Measurements from ENCODE around the gene CASKIN1.
A peak's percentile ranks its signal among the peaks of the same experiment; 100 is the strongest.
"Not testable (repeated sequence)": the region's sequence is repeated elsewhere in the genome, so short reads cannot be mapped to it uniquely, and the experiment has no call there.

The CASKIN1 gene

DNA sequence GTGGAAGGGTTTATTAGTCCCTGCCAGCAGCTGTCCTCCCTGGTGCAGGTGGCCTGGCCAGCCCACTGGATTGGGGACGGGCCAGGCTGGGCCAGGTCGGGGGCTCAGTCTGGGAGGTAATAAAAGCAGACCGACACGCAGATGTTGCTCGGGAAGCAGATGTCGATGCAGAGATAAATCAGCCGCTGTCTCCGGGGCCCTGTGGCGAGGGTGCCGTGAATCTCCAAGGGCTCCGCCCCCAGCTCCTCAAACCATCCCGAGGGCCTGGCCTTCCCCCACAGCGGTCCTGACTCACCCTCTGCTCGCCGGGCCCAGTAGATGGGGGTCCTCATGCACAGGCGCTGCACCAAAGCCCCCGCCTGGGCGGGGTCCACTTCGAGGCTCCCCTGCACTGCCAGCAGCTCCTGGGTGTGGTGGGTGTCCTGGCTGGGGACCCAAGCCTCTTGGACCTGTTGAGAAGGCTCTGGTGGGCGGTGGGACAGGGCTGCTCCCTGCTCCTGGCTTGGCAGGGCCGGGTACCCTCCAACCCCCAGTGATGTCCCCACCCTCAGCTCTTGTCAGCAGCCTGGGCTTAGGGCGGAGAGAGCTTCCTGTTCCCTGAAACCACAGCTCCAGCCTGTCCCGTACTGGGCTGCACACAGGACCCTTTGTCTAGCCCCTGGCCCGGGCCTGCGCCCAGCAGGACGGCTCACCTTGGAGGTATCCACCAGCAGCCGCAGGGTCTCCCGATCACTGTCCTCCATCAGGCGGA is 13.0 kb upstream of the CASKIN1 start:
- no peak for DNase-seq

- DNase-seq, result no peak
Measured at GRCh38 chr16:2208772-2209171, 12.4 kb upstream of the CASKIN1 start.

GRCh38 chr16:2208308-2208707 is 11.9 kb upstream of the CASKIN1 start:
- DNase-seq, result no peak

GRCh38 chr16:2207872-2208271 is 11.5 kb upstream of the CASKIN1 start:
- DNase-seq, result no peak

DNA sequence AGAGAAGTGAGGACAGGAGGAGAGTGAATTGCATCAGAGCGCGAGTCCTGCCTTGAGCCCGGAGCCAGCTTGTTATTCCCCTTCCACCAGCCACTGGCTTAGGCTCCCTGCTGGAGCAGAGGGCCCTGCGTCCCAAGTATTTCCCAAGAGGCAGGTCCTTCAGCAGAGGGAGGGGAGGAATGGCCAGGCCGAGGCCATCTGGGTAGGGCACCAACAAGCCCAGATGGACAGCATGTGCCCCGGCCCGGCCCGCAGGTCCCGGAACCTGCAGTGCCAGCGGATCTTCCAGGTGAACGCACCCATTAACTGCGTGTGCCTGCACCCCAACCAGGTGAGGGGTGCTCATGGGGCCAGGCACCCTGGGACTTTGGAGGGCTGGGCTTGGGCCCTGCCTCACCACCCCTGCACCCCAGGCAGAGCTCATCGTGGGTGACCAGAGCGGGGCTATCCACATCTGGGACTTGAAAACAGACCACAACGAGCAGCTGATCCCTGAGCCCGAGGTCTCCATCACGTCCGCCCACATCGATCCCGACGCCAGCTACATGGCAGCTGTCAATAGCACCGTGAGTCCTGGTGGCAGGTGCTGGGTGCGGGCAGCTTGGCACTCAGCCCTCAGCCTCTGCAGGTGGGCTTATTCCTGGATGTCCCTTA is 10.5 kb upstream of the CASKIN1 start:
- no peak for DNase-seq

DNA sequence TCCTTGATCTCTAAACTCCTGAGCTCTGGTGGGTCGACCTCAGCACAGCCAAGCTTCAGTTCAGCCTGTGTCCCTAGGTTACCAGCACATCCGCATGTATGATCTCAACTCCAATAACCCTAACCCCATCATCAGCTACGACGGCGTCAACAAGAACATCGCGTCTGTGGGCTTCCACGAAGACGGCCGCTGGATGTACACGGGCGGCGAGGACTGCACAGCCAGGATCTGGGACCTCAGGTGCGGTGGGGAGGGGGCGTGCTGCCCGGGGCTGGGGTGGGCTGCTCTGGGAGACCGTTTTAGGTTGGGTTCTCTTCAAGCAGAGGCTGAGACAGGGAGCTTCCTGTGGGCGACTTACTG is 10.0 kb upstream of the CASKIN1 start:
- DNase-seq, result no peak

GRCh38 chr16:2205967-2206313 is 9.5 kb upstream of the CASKIN1 start:
- peak; percentile 15 for DNase-seq

GRCh38 chr16:2205104-2205966 is 8.9 kb upstream of the CASKIN1 start, which contains the start of gene MLST8:
TSS of gene MLST8 (plus strand) at chr16:2205454. CDS start at chr16:2206086, 632 bp downstream.
- DNase-seq, result peak; percentile 74

DNA sequence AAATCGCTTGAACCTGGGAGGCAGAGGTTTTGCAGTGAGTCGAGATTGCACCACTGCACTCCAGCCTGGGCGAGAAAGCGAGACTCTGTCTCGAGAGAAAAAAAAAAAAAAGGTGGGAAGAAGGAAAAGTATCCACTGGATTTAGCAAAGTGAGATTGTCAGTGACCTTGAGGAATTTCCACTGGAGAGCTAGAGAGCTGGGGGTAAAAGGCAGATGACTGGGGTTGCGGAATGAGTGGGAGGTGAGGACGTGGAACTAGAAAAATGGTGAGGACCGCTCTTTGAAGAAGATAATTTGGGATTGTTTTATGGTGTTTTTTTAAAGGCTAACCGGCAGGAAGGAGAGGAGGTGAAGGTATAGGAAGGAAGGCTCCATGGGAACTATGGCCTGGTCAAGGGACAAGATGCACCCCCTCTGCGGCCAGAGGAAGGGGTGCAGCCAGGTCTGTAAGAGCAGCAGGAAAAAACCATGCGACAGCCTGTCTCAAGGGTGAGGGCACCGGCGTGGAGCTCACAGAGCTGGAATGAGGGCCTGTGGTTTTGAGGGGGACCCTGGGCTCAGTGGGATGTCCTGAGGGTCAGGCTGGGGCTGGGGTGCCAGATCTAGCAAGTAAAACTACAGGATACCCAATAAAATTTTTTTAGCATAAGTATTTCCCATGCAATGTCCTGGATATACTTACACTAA is 8.2 kb upstream of the CASKIN1 start:
- DNase-seq, result no peak

DNA sequence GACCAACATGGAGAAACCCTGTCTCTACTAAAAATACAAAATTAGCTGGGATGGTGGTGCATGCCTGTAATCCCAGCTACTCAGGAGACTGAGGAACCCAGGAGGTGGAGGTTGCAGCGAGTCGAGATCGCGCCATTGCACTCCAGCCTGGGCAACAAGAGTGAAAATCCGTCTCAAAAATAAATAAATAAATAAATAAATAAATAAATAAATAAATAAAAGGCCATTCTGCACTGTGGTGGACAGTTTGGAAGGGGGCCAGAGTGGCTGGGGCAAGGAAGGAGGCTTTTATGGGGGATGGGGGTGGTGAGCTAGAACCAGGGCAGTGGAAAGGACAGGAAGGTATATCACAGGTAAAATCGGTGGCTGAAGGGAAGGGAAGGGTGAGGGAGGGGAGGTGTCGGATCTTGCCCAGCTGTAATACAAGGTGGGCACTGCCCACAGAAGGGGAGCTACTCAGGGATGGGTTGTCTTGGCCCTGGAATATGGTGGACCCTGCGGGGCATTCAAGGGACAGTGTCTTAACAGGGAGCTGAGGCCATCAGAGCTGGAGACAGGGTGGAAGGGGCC is 6.8 kb upstream of the CASKIN1 start:
- not testable (repeated sequence) for DNase-seq

DNA sequence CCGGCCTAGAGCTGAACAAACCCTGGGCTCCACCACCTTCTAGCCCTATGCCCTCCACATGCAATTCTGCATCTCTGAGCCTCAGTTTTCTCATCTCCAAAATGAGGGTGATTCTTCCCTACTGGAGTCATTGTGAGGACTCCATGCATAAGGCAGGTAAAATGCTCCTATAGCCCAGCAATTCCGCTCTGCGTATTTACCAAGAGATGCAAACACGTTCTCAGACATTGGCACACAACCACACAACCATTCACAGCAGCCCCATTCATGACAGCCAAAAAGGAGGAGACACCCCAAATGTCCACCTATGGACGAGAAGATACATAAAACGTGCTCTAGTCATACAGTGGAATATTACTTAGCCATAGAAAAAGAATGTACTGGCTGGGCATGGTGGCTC is 3.9 kb upstream of the CASKIN1 start:
- DNase-seq, result no peak

DNA sequence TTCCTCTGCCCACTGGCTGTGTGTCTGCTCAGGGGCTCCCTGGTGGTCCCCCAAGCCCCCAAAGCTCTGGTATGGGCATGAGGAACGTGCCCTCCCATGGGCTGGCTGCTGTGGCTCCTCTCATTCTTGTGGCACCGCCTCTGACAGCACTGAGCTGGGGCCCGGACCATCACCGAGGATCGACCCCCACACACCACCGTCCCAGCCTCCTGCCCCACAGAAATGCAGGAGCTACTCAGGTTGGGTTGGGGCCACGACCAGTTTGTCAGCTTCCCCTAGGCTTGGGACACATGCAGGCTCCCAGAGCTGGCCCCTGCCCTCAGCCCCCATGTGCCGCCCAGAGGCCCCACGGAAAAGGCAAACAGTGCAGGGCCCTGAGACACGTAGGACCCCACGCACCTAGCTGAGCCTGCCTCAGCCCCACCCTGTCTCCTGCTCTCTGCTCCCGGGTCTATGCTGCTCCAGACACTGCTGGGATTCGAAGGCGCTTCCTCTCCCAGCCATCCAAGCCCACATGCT is 3.3 kb upstream of the CASKIN1 start:
- DNase-seq, result no peak

GRCh38 chr16:2199095-2199494 is 2.7 kb upstream of the CASKIN1 start:
- DNase-seq, result no peak

- no peak for DNase-seq
Measured at GRCh38 chr16:2198283-2198682, 1.9 kb upstream of the CASKIN1 start.

DNA sequence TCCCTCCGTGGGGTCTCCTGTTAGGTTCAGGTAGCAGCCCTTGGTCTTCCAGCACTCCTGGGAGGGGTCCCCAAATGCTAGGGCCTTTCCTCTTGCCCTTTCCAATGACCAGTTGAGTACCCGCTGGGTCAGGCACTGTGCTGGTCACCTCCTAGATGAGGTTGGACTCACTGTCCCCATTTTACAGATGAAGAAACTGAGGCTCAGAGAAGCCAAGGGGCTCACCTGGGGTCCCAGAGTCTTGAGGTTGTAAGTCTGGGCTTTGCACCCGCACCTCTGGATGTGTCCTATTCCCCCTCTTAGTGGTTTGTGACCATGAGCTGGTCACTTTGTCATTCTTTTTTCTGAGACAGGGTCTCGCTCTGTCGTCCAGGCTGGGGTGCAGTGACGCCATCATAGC is 1.4 kb upstream of the CASKIN1 start:
- no peak for DNase-seq

- DNase-seq, result no peak
Measured at GRCh38 chr16:2196981-2197511, 641 bp upstream of the CASKIN1 start.

- no peak for DNase-seq
Measured at GRCh38 chr16:2195322-2196161, 863 bp downstream of the CASKIN1 start.

DNA sequence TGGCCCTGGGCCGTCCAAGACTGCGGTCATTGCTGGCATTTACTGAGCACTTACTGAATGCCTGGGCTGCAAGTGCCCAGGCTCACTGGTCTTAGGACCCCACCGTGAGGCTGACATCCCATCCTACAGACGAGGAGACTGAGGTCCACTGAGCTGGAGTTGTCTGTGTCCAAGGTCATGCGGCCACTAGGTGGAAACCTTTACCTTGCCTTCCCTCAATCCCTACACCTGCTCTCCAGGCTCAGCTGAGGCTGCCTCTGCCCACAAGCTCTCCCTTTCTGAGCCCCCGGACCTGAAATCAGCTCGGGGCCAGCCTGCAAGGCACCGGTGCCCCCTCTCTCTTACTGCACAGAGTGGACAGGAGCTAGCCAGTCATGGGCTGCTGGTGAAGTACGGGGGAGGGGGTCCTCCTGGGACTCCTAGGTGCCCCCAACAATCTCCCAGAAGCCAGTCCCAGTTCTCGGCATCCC is 1.5 kb downstream of the CASKIN1 start:
- peak; percentile 24 for DNase-seq

GRCh38 chr16:2194166-2194834 is 2.1 kb downstream of the CASKIN1 start:
- peak; percentile 58 for DNase-seq

- no peak for DNase-seq
Measured at GRCh38 chr16:2191446-2191706, 5.0 kb downstream of the CASKIN1 start.

All from HCEC 1CT (cell line).